Heart left ventricle (tissue), 16 donors: Measurements from ENCODE around the gene KRT4. TPM values are rescaled to one million over a fixed set of nuclear protein-coding genes. Genes with fewer than 3 reads are reported as not detected.

ENCODE experiments used
- ATAC-seq, 4 donors: fragments of 200-7000 bp; cut with Tn5 transposase; one replicate each; pipeline ENCODE4 v1.9.1; 2020 to 2022; ENCODE audit warnings: moderate library complexity in 4 of 4, mild to moderate bottlenecking in 3 of 4, moderate number of reproducible peaks in 1 of 4
- DNase-seq, 5 donors: peaks; one replicate each; pipeline ENCODE4 v3.0.0-alpha.2; 2020
- H3K27ac ChIP-seq, 12 donors: fragments of 200-600 bp; sonication (generic) in 4 of 12; one replicate each; pipeline versions ENCODE4 v1.5.0 to v1.8.0; 2016 to 2022; ENCODE audit warnings: mild to moderate bottlenecking in 2 of 12
- H3K27me3 ChIP-seq, 9 donors: fragments of 200-600 bp; sonication (generic) in 2 of 9; one replicate each; pipeline versions ENCODE4 v1.5.1 to v1.8.0; 2016 to 2022; ENCODE audit warnings: mild to moderate bottlenecking in 3 of 9
- H3K36me3 ChIP-seq, 9 donors: fragments of 200-600 bp; sonication (generic) in 2 of 9; one replicate each; pipeline versions ENCODE4 v1.5.0 to v1.8.0; 2018 to 2022; ENCODE audit warnings: mild to moderate bottlenecking in 2 of 9
- H3K4me1 ChIP-seq, 12 donors: fragments of 200-600 bp; sonication (generic) in 4 of 12; one replicate each; pipeline versions ENCODE4 v1.5.0 to v1.8.0; 2016 to 2022; ENCODE audit warnings: mild to moderate bottlenecking in 3 of 12
- H3K4me3 ChIP-seq, 12 donors: fragments of 200-600 bp; sonication (generic) in 4 of 12; one replicate each; pipeline versions ENCODE4 v1.5.0 to v1.8.0; 2017 to 2022; ENCODE audit warnings: mild to moderate bottlenecking in 9 of 12, moderate library complexity in 4 of 12
- H3K9me3 ChIP-seq, 12 donors: fragments of 200-600 bp; sonication (generic) in 4 of 12; one replicate each; pipeline versions ENCODE4 v1.5.0 to v1.8.0; 2016 to 2022; ENCODE audit warnings: mild to moderate bottlenecking in 1 of 12
- POLR2A ChIP-seq, 2 donors: fragments of 450-650 bp; IDR thresholded peaks; one replicate each; pipeline ENCODE4 v1.6.1; 2017; ENCODE audit warnings: antibody characterized with exemption in 2 of 2, mild to moderate bottlenecking in 2 of 2, moderate library complexity in 2 of 2
- WGBS, 4 donors: extraction: QIAGEN DNeasy Blood & Tissue Kit in 2 of 4; methylation state at CpG; one replicate each; pipeline versions ENCODE4 v1.1.5 to v1.1.7; 2013 to 2018; 5-methylcytosine and 5-hydroxymethylcytosine counted together
- intact Hi-C, 10 donors: fragments of 100-400 bp; cut with DNase I; formaldehyde crosslinking; loops; one replicate each; pipeline versions ENCODE4 v1.11.1 to v1.14.2; 2022
- polyA plus RNA-seq, 2 donors: library from polyadenylated mRNA; stranded (reverse); fragments of 200-250 nt; gene quantifications; one replicate each; pipeline ENCODE4 v1.2.3, GENCODE V29; 2013
- total RNA-seq, 9 donors: library from RNA; depleted of rRNA in 2 of 9; stranded (reverse); fragments of >200 nt in 2 of 9; fragmentation: NEBNext Ultra II Directional in 3 of 9; extraction: Animal tissue kit (Norgen Biotek cat#: 25700) in 3 of 9; gene quantifications; one replicate each; pipeline versions ENCODE4 v1.1.0 to v1.2.4, GENCODE V29; 2016 to 2023
- TF ChIP-seq, protein P1 (sequence below), 12 donors: fragments of 200-600 bp; sonication (generic) in 4 of 12; IDR thresholded peaks; one replicate each; pipeline versions ENCODE4 v1.5.0 to v1.8.0; 2018 to 2022; ENCODE audit warnings: antibody characterized with exemption in 12 of 12, mild to moderate bottlenecking in 5 of 12
- donor health status: ischemic (EF 13 %, LVEDD 7.1; RV severe dilation, severe dysfunction).
- donor health status: healthy with polysubstance abuse.
- donor health status: DM: no; HTN: yes; CAD: no.
- donor health status: DM: no; HTN: no; CAD: no.
- donor health status: ischemic (EF 25% LVEDD 6.9; RV normal size, moderate dysfunction).
- donor health status: ischemic (EF 25% LVEDD 5.7; RV mildly dilated, moderate dysfunction).
- donor health status: healthy.
- donor health status: DM: yes; HTN: yes; CAD: no.
- donor health status: ischemic (EF 35%, LVEDD 5.7; RV mildly dilated, moderate dysfunction).
- donor health status: nonischemic (EF 11% LVEDD 7.7; RV severe dilation, severe dysfunction).
- donor health status: DM: yes; HTN: yes; CAD: no.
- donor health status: PGD.
- donor health status: ischemic (EF 29% LVEDD 5.4; RV normal size, mild dysfunction).
- donor health status: nonischemic (EF 23%, LVEDD 6.1; RV moderate dilation, normal function).

Gene KRT4
- total and polyA plus RNA-seq, 11 donors = 0.51 TPM; not detected in 10

DNA sequence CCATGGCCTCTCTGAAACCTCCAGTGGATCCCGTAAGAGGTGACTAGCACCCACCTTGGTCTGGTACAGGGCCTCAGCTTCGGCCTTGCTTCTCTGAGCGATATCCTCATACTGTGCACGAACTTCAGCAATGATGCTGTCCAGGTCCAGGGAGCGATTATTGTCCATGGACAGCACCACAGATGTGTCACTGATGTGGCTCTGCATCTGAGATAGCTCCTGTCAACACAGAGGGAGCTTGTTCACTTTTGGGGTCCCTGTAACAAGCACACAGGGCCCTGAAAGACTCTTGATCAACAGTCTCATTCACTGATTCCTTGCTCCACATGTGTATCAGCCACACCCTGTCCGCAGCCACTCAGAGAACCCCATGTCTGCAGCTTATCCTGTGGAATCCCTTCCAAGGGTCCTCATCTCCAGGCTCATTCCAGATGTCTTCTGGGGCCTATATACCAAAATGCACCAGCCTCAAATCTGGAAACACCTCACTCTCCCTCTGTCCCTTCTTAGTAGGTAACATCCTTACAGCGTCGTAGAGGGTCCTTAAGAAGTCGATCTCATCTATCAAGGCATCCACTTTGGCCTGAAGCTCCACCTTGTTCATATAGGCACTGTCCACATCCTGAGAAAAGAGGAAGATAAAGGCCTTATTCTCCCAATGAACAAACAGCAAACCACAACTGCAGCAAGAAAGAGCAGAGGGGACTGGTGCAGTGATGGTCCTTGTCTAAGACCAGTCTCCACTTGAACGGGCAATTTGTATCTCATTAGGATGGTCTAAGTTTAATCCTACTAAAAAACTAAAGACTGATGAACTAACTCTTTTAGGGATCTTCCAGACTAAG is 21.5 kb downstream of the KRT4 start:
- Histone ChIP-seq H3K4me1 (peaks cover 0 to 6% (median 0%) of the 10 kb centered on the region in 12 donors), H3K9me3 (no peaks in the 10 kb centered on the region)
- ATAC-seq = no peak

DNA sequence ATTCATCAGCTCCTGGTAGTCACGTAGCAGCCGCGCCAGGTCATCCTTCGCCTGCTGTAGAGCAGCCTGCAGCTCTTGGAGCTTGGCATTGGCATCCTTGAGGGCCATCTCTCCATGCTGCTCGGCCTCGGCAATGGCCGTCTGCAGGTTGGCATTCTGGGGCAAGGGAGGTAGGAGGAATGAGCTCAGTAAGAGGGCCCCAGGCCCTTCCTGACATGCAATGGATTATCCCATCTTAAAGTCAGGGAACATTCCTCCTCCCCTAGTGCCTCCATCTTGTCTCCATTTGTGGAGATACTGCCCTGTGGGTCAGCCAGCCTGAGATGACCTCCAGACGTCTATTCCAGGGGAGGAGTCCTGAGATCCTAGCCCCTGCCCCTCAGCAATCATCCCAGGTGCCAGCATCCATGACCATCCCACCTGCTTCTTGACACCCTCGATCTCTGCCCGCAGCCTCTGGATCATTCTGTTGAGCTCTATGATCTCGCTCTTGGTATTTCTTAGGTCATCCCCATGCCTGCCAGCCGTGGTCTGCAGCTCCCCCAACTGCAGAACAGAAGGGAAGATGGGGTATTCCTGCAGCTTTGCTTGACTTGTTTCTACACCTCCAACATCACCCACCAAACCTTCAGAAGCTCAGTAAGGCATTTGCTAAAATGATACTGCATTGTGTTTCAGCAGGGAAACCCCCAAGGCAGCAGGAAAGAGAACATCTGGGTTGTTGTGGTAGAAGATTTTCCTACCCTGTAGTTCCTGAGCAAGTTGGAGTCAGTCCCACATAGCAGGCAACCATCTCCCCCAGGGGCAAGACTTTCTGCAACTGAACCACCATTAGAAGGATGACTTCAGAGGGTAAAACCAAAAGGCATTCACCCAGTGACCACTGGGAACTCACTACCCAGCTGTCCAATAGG is 22.4 kb downstream of the KRT4 start:
- WGBS, 4 donors = 85 to 94% (median 89%) methylated on average over 12 of the region's 12 CpGs
- intact Hi-C loops = no loop called here
- H3K27me3 ChIP-seq = peaks cover 0 to 46% (median 20%) of the 10 kb centered on the region in 9 donors

More for the DNA sequence above, 21.5 kb downstream of the KRT4 start:
- no peak for TF ChIP-seq POLR2A (IDR thresholded peaks at IDR 0.05)
- DNase-seq = no peak
- Histone ChIP-seq H3K36me3 (no peaks in the 10 kb centered on the region), H3K27me3 (peaks cover 0 to 46% (median 20%) of the 10 kb centered on the region in 9 donors), H3K27ac (no peak overlapping the region), H3K4me3 (no peak overlapping the region)
- intact Hi-C loops = no loop called here
- 82 to 88% (median 86%) methylated on average over 10 of the region's 10 CpGs for WGBS, 4 donors

DNA sequence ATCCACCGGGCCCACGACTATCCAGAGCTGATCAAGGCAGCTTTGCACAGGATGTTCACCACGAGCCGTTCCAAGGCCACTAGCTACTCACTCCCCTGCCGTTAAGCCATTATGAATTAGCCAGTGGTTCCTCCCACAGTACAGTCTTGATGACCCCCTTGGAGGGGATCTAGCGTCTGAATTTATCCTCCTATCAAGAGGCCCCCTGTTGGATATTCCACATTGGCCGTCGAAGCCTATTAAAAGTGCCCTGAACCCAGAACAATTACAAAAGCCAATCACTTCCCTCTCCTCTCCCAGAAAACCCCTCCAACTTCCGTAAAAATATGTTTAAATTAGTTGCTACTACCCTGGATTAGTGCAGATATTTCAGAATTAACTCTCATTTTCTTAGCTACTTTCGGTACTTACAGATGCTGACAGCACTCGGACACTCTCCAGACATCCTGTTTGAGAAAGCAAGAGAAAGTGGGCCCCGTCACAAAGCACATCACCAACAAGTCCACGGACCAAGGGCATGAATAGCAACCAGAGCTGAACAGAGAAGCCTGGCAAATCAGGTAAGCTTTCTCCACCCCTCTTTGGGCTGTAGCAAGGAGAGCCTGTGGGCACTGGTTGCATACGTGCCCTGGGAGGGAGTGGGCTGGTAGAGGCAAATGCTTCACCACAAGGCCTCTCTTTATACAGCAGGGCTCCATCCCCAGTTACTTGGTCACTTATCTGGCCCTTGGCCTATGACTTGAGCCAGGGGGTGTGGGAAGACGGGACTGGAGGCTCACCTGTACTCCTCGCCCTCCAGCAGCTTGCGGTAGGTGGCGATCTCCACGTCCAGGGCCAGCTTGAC is 23.3 kb downstream of the KRT4 start:
- no peak for ATAC-seq
- WGBS, 4 donors = 55 to 61% (median 59%) methylated on average over 19 of the region's 19 CpGs
- peaks cover 0 to 46% (median 20%) of the 10 kb centered on the region in 9 donors for H3K27me3 ChIP-seq

More for the DNA sequence above, 22.4 kb downstream of the KRT4 start:
- Histone ChIP-seq H3K4me3 (no peak overlapping the region), H3K4me1 (peaks cover 0 to 6% (median 0%) of the 10 kb centered on the region in 12 donors), H3K9me3 (no peaks in the 10 kb centered on the region), H3K27ac (no peak overlapping the region), H3K36me3 (no peaks in the 10 kb centered on the region)
- ATAC-seq = no peak
- DNase-seq = no peak
- TF ChIP-seq, protein P1, sequence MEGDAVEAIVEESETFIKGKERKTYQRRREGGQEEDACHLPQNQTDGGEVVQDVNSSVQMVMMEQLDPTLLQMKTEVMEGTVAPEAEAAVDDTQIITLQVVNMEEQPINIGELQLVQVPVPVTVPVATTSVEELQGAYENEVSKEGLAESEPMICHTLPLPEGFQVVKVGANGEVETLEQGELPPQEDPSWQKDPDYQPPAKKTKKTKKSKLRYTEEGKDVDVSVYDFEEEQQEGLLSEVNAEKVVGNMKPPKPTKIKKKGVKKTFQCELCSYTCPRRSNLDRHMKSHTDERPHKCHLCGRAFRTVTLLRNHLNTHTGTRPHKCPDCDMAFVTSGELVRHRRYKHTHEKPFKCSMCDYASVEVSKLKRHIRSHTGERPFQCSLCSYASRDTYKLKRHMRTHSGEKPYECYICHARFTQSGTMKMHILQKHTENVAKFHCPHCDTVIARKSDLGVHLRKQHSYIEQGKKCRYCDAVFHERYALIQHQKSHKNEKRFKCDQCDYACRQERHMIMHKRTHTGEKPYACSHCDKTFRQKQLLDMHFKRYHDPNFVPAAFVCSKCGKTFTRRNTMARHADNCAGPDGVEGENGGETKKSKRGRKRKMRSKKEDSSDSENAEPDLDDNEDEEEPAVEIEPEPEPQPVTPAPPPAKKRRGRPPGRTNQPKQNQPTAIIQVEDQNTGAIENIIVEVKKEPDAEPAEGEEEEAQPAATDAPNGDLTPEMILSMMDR (IDR thresholded peaks at IDR 0.05) = no peak
- no peak for TF ChIP-seq POLR2A (IDR thresholded peaks at IDR 0.05)

More for the DNA sequence above, 23.3 kb downstream of the KRT4 start:
- intact Hi-C loops = no loop called here
- Histone ChIP-seq H3K9me3 (no peaks in the 10 kb centered on the region), H3K36me3 (no peaks in the 10 kb centered on the region), H3K4me3 (no peak overlapping the region), H3K27ac (no peak overlapping the region), H3K4me1 (peaks cover 0 to 6% (median 0%) of the 10 kb centered on the region in 12 donors)
- TF ChIP-seq, protein P1 (IDR thresholded peaks at IDR 0.05) = no peak
- TF ChIP-seq POLR2A (IDR thresholded peaks at IDR 0.05) = no peak
- no peak for DNase-seq
